Subcutaneous abdominal adipose tissue (tissue), 5 donors: Measurements from ENCODE around the gene TERT.

Experiments used
- H3K27ac ChIP-seq: one replicate; pipeline ENCODE4 v1.7.0; 2013; ENCODE audit warnings: low read depth, mild to moderate bottlenecking, inconsistent platforms, low read length, moderate library complexity
- H3K27me3 ChIP-seq, 5 donors: one replicate each; pipeline ENCODE4 v1.7.0; 2013; ENCODE audit warnings: low read length in 5 of 5, inconsistent platforms in 1 of 5; ENCODE audit not compliant: control insufficient read depth in 5 of 5, insufficient read depth in 4 of 5
- H3K36me3 ChIP-seq, 5 donors: one replicate each; pipeline ENCODE4 v1.7.0; 2013; ENCODE audit warnings: low read length in 5 of 5; ENCODE audit not compliant: control insufficient read depth in 5 of 5, insufficient read depth in 5 of 5
- H3K4me1 ChIP-seq, 5 donors: one replicate each; pipeline ENCODE4 v1.7.0; 2013; ENCODE audit warnings: low read length in 5 of 5, mild to moderate bottlenecking in 3 of 5, moderate library complexity in 1 of 5; ENCODE audit not compliant: control insufficient read depth in 5 of 5, insufficient read depth in 5 of 5
- H3K4me3 ChIP-seq, 5 donors: one replicate each; pipeline ENCODE4 v1.7.0; 2013; ENCODE audit warnings: low read length in 5 of 5, low read depth in 1 of 5
- H3K9ac ChIP-seq, 5 donors: one replicate each; pipeline ENCODE4 v1.7.0; 2013; ENCODE audit warnings: low read length in 5 of 5, mild to moderate bottlenecking in 4 of 5, moderate library complexity in 3 of 5
- H3K9me3 ChIP-seq, 5 donors: one replicate each; pipeline ENCODE4 v1.7.0; 2013; ENCODE audit warnings: low read length in 5 of 5; ENCODE audit not compliant: control insufficient read depth in 5 of 5
- donor health status: healthy.
- donor health status: healthy.
- donor health status: healthy.
- donor health status: healthy.
- donor health status: healthy.

Gene TERT

GRCh38 chr5:1265026-1265425, 29.8 kb downstream of the TERT start:
- Histone ChIP-seq H3K4me3 (no peak overlapping the region), H3K27me3 (peaks cover 0 to 3% (median 0%) of the 10 kb centered on the region in 5 donors), H3K27ac (no peak overlapping the region), H3K36me3 (peaks cover 0 to 2% (median 0%) of the 10 kb centered on the region in 5 donors), H3K9ac (no peak overlapping the region), H3K4me1 (no peaks in the 10 kb centered on the region), H3K9me3 (peaks cover 0 to 41% (median 30%) of the 10 kb centered on the region in 5 donors)

GRCh38 chr5:1264211-1264610, 30.7 kb downstream of the TERT start:
- Histone ChIP-seq H3K27me3 (peaks cover 0 to 5% (median 0%) of the 10 kb centered on the region in 5 donors), H3K4me1 (no peaks in the 10 kb centered on the region), H3K27ac (no peak overlapping the region), H3K36me3 (peaks cover 0 to 2% (median 0%) of the 10 kb centered on the region in 5 donors), H3K9me3 (peaks cover 0 to 45% (median 32%) of the 10 kb centered on the region in 5 donors), H3K4me3 (no peak overlapping the region), H3K9ac (no peak overlapping the region)

GRCh38 chr5:1262381-1262780, 32.5 kb downstream of the TERT start:
- Histone ChIP-seq H3K4me1 (no peaks in the 10 kb centered on the region), H3K4me3 (peak overlapping the region in 1 of 5 donors; percentile 6), H3K27ac (no peak overlapping the region), H3K9ac (no peak overlapping the region), H3K9me3 (peaks cover 0 to 45% (median 32%) of the 10 kb centered on the region in 5 donors), H3K27me3 (peaks cover 0 to 5% (median 0%) of the 10 kb centered on the region in 5 donors), H3K36me3 (peaks cover 0 to 2% (median 0%) of the 10 kb centered on the region in 5 donors)

DNA sequence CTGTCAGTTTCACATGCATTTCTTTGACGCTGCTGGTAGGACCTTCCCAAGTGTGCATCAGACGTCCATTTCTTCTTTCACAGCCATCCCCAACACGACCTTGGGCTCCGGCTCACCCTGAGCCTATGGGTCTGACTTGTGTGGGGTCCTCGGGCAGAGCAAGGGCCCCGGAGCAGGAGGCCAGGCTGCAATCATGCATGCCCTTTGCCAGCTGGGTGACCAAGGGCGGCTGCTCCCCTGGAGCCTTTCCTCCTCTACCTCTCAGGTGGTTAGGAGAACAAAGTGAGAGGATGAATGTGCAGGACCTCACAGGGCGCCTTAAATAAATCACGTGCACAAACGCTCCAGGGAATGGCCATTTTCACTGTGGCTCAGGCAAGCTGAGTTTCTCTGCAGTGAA, 33.2 kb downstream of the TERT start:
- Histone ChIP-seq H3K9ac (no peak overlapping the region), H3K4me1 (no peaks in the 10 kb centered on the region), H3K27ac (no peak overlapping the region), H3K36me3 (peaks cover 0 to 2% (median 0%) of the 10 kb centered on the region in 5 donors), H3K27me3 (peaks cover 0 to 5% (median 0%) of the 10 kb centered on the region in 5 donors), H3K9me3 (peaks cover 0 to 45% (median 32%) of the 10 kb centered on the region in 5 donors), H3K4me3 (peak overlapping the region in 1 of 5 donors; percentile 28)

DNA sequence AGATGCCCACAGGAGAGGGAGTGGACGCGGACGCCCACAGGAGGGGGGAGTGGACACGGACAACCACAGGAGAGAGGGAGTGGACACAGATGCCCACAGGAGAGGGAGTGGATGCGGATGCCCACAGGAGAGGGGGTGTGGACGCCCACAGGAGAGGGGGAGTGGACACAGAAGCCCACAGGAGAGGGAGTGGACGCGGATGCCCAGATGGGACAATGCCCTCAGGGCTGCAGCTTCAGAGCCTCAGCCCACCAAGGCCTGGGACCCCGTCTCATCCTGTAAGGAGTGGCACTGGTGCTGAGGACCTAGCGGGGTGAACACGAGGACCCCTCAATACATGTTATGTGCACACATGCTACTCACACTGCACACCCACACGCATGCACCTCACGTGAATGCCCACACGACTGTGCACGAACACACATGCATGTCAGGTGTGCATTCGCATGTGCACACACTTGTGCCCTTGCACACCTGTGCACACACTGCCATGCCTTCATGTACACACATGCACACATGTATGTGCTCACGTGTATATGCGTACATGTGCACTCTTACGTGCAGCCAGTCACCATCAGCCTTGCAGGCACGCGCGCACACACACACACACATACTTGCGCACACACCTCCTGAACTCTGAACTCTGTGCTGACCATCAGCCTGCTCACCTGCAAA, 34.9 kb downstream of the TERT start:
- peaks cover 0 to 45% (median 32%) of the 10 kb centered on the region in 5 donors for H3K9me3 ChIP-seq
- H3K9ac ChIP-seq, result no peak overlapping the region
- H3K4me3 ChIP-seq, result no peak overlapping the region
- H3K36me3 ChIP-seq, result peaks cover 0 to 2% (median 0%) of the 10 kb centered on the region in 5 donors
- peaks cover 0 to 5% (median 0%) of the 10 kb centered on the region in 5 donors for H3K27me3 ChIP-seq
- no peak overlapping the region for H3K27ac ChIP-seq
- H3K4me1 ChIP-seq, result no peaks in the 10 kb centered on the region

GRCh38 chr5:1257841-1258240, 37.0 kb downstream of the TERT start:
- H3K27ac ChIP-seq, result no peak overlapping the region
- H3K9me3 ChIP-seq, result peaks cover 0 to 30% (median 27%) of the 10 kb centered on the region in 5 donors
- no peak overlapping the region for H3K9ac ChIP-seq
- peaks cover 0 to 5% (median 0%) of the 10 kb centered on the region in 5 donors for H3K27me3 ChIP-seq
- H3K36me3 ChIP-seq, result peaks cover 0 to 2% (median 0%) of the 10 kb centered on the region in 5 donors
- H3K4me1 ChIP-seq, result no peaks in the 10 kb centered on the region
- no peak overlapping the region for H3K4me3 ChIP-seq

DNA sequence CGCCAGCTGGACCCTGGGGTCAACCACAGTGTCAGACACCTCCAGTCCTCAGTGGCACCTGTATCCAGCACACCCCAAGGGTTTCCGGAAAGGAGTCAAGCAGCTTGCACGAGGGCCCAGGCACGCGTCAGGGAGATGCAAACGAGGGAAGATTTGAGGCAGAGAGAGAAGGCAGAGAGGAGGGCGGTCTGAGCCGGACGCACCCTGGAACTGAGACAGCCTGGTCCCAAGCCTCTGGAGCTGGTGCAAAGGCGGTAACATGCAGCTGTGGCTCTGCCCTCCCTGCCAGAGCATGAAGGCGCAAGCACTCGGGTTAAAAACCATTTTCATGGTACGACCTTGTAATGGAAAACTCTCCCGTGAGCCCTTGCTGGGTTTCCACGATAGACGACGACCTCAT, 37.5 kb downstream of the TERT start:
- peaks cover 0 to 25% (median 23%) of the 10 kb centered on the region in 5 donors for H3K9me3 ChIP-seq
- H3K27me3 ChIP-seq, result peaks cover 0 to 5% (median 0%) of the 10 kb centered on the region in 5 donors
- H3K27ac ChIP-seq, result no peak overlapping the region
- H3K4me3 ChIP-seq, result no peak overlapping the region
- peaks cover 0 to 2% (median 0%) of the 10 kb centered on the region in 5 donors for H3K36me3 ChIP-seq
- no peaks in the 10 kb centered on the region for H3K4me1 ChIP-seq
- H3K9ac ChIP-seq, result no peak overlapping the region

- H3K27me3 ChIP-seq, result peaks cover 0 to 5% (median 4%) of the 10 kb centered on the region in 5 donors
- no peaks in the 10 kb centered on the region for H3K4me1 ChIP-seq
- H3K36me3 ChIP-seq, result peaks cover 0 to 2% (median 0%) of the 10 kb centered on the region in 5 donors
- H3K27ac ChIP-seq, result no peak overlapping the region
- H3K9me3 ChIP-seq, result peaks cover 0 to 19% (median 17%) of the 10 kb centered on the region in 5 donors
- H3K4me3 ChIP-seq, result no peak overlapping the region
- H3K9ac ChIP-seq, result no peak overlapping the region
Observed at GRCh38 chr5:1256776-1257175, 38.1 kb downstream of the TERT start.

GRCh38 chr5:1255081-1255561, 39.7 kb downstream of the TERT start:
- Histone ChIP-seq H3K9me3 (peaks cover 0 to 5% (median 2%) of the 10 kb centered on the region in 5 donors), H3K9ac (no peak overlapping the region), H3K4me1 (no peaks in the 10 kb centered on the region), H3K27me3 (peaks cover 0 to 8% (median 3%) of the 10 kb centered on the region in 5 donors), H3K4me3 (no peak overlapping the region), H3K27ac (no peak overlapping the region), H3K36me3 (peaks cover 0 to 1% (median 0%) of the 10 kb centered on the region in 5 donors)

GRCh38 chr5:1254196-1254595, 40.7 kb downstream of the TERT start:
- H3K9me3 ChIP-seq, result no peaks in the 10 kb centered on the region
- peaks cover 0 to 11% (median 0%) of the 10 kb centered on the region in 5 donors for H3K27me3 ChIP-seq
- no peak overlapping the region for H3K27ac ChIP-seq
- H3K36me3 ChIP-seq, result no peaks in the 10 kb centered on the region
- no peak overlapping the region for H3K9ac ChIP-seq
- H3K4me3 ChIP-seq, result no peak overlapping the region
- H3K4me1 ChIP-seq, result no peaks in the 10 kb centered on the region
